Astrocyte (in vitro differentiated cells and primary cell): ENCODE measurements around the gene HSPB7. TPM values are rescaled to one million over a fixed set of nuclear protein-coding genes. Genes with fewer than 3 reads are reported as not detected.
"Not testable (repeated sequence)": the region's sequence is repeated elsewhere in the genome, so short reads cannot be mapped to it uniquely, and the experiment has no call there.

Experiments
- DNase-seq: peaks from one replicate; pipeline ENCODE4 v3.0.0-alpha.2; 2010; ENCODE audit warnings: low read depth
- FAIRE-seq: peaks from 2 replicates; lab custom pipeline; 2011; peaks lifted over from hg19 to GRCh38; lab: Jason Lieb, UNC
- H2AFZ ChIP-seq: 2 replicates; pipeline ENCODE4 v1.6.0; 2012; ENCODE audit warnings: low read depth, low read length, inconsistent platforms
- H3K27ac ChIP-seq: 2 replicates; pipeline ENCODE4 v1.5.1; 2011; ENCODE audit warnings: low read depth, low read length, inconsistent platforms
- H3K27me3 ChIP-seq: 2 replicates; pipeline ENCODE4 v1.6.0; 2011; ENCODE audit warnings: low read length, inconsistent platforms; ENCODE audit not compliant: insufficient read depth
- H3K36me3 ChIP-seq: 2 replicates; pipeline ENCODE4 v1.5.1; 2011; ENCODE audit warnings: low read length, inconsistent platforms; ENCODE audit not compliant: insufficient read depth
- H3K4me1 ChIP-seq: 2 replicates; pipeline ENCODE4 v1.5.1; 2011; ENCODE audit warnings: low read length, inconsistent platforms; ENCODE audit not compliant: insufficient read depth
- H3K4me2 ChIP-seq: 2 replicates; pipeline ENCODE4 v1.6.0; 2012; ENCODE audit warnings: low read length, inconsistent platforms
- H3K4me3 ChIP-seq: 2 replicates; pipeline ENCODE4 v1.5.1; 2011; ENCODE audit warnings: low read depth, mild to moderate bottlenecking, low read length, inconsistent platforms; ENCODE audit not compliant: insufficient read depth
- H3K79me2 ChIP-seq: 2 replicates; pipeline ENCODE4 v1.6.0; 2012; ENCODE audit warnings: mild to moderate bottlenecking, low read length, inconsistent platforms; ENCODE audit not compliant: insufficient read depth
- H3K9ac ChIP-seq: 2 replicates; pipeline ENCODE4 v1.6.0; 2012; ENCODE audit warnings: mild to moderate bottlenecking, low read length, inconsistent platforms
- H3K9me3 ChIP-seq: 2 replicates; pipeline ENCODE4 v1.5.1; 2012; ENCODE audit warnings: low read depth, mild to moderate bottlenecking, low read length, inconsistent platforms; ENCODE audit not compliant: insufficient read depth
- H4K20me1 ChIP-seq: 2 replicates; pipeline ENCODE4 v1.6.0; 2012; ENCODE audit warnings: low read length, inconsistent platforms; ENCODE audit not compliant: insufficient read depth
- H3K27ac Mint-ChIP-seq: one replicate; pipeline ENCODE4 v1.8.0; 2021; ENCODE audit warnings: mild to moderate bottlenecking, mixed read lengths; ENCODE audit not compliant: unreplicated experiment
- H3K27me3 Mint-ChIP-seq: one replicate; pipeline ENCODE4 v1.8.0; 2021; ENCODE audit warnings: low read depth, mixed read lengths; ENCODE audit not compliant: unreplicated experiment
- H3K36me3 Mint-ChIP-seq: one replicate; pipeline ENCODE4 v1.8.0; 2021; ENCODE audit warnings: low read depth, mixed read lengths; ENCODE audit not compliant: unreplicated experiment
- H3K4me1 Mint-ChIP-seq: one replicate; pipeline ENCODE4 v1.8.0; 2021; ENCODE audit warnings: low read depth, mixed read lengths; ENCODE audit not compliant: unreplicated experiment
- H3K4me3 Mint-ChIP-seq: one replicate; pipeline ENCODE4 v1.8.0; 2021; ENCODE audit warnings: mild to moderate bottlenecking, moderate library complexity, mixed read lengths; ENCODE audit not compliant: unreplicated experiment
- H3K9me3 Mint-ChIP-seq: one replicate; pipeline ENCODE4 v1.8.0; 2021; ENCODE audit warnings: mild to moderate bottlenecking, mixed read lengths; ENCODE audit not compliant: unreplicated experiment
- EZH2 ChIP-seq: IDR thresholded peaks from 2 replicates; pipeline ENCODE4 v1.6.1; 2012; ENCODE audit warnings: mild to moderate bottlenecking, low read length, inconsistent platforms; ENCODE audit not compliant: insufficient read depth
- total RNA-seq: library from RNA; stranded (reverse); gene quantifications from 2 replicates; pipeline ENCODE4 v1.2.1, GENCODE V29; 2021
- TF ChIP-seq, protein P1 (sequence below): IDR thresholded peaks from 2 replicates; pipeline ENCODE4 v1.5.1; 2011; ENCODE audit warnings: low read depth, mild to moderate bottlenecking, inconsistent platforms, low read length, moderate library complexity; ENCODE audit not compliant: insufficient read depth

HSPB7 gene
- total RNA-seq, 1 donor from 2014 or later = 0.45 TPM

DNA sequence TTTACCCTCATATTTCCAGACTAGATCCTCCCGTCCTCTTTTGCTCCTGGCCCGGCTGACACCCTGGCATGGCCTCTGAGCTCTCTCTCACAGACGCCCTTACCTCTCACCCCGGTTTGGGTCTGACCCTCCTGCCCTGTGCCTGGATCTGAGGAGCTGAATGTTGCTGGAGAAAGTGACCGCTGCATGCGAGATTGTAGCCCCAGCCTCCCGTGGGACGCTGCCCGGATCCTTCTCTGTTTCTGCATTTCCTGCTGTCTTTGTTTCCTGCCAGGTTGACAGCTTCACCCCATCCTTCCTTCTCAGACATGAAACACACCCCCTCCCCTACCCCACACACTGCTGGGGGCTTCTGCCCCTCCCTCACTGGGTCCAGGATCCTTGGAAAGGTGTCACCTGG lies 46.1 kb upstream of the HSPB7 start:
- Histone ChIP-seq H3K9ac (no peak overlapping the region), H3K9me3 (no peaks in the 10 kb centered on the region), H3K4me1 (no peaks in the 10 kb centered on the region), H3K36me3 (no peaks in the 10 kb centered on the region), H2AFZ (no peak overlapping the region), H3K27ac (no peak overlapping the region), H3K4me3 (no peak overlapping the region), H4K20me1 (no peaks in the 10 kb centered on the region), H3K4me2 (no peak overlapping the region), H3K79me2 (no peaks in the 10 kb centered on the region), H3K27me3 (peaks cover 4% of the 10 kb centered on the region)
- no peak for TF ChIP-seq EZH2
- TF ChIP-seq, protein P1, sequence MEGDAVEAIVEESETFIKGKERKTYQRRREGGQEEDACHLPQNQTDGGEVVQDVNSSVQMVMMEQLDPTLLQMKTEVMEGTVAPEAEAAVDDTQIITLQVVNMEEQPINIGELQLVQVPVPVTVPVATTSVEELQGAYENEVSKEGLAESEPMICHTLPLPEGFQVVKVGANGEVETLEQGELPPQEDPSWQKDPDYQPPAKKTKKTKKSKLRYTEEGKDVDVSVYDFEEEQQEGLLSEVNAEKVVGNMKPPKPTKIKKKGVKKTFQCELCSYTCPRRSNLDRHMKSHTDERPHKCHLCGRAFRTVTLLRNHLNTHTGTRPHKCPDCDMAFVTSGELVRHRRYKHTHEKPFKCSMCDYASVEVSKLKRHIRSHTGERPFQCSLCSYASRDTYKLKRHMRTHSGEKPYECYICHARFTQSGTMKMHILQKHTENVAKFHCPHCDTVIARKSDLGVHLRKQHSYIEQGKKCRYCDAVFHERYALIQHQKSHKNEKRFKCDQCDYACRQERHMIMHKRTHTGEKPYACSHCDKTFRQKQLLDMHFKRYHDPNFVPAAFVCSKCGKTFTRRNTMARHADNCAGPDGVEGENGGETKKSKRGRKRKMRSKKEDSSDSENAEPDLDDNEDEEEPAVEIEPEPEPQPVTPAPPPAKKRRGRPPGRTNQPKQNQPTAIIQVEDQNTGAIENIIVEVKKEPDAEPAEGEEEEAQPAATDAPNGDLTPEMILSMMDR = no peak
- DNase-seq (no peak), FAIRE-seq (no peak)
- Mint-ChIP-seq H3K4me3 (no peak overlapping the region), H3K4me1 (peaks cover 6% of the 10 kb centered on the region), H3K27ac (no peak overlapping the region), H3K9me3 (no peaks in the 10 kb centered on the region), H3K36me3 (peaks cover 2% of the 10 kb centered on the region), H3K27me3 (peaks cover 50% of the 10 kb centered on the region)

DNA sequence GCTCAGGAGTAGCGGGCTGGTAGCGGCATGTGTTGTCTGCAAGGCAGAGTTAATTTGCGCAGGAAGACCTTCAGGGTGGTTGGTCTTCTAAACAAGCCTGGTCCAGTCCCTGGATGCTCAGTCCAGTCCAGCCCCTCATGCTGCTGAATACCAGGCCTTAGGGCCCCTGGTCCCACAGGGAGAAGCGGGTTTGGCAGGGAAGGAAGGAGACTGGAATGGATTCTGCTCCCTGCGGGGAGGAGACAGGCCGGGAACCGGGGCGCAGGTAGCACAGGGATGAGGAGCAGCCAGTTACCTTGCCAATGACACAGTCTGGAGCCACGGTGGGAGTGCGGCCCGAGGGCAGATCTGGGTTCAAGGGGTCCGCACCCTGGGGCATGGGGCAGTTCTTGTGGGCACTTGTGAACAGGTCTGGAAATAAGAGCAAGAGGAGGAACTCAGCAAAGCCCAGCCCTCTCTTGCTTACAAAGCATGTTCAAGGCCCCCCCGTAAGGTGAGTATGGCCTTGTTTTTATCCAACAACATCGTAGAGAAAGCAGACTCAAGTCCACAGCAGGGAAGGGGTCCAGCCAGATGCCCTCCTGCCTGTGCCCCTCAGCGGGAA lies 45.5 kb upstream of the HSPB7 start:
- no peaks in the 10 kb centered on the region for H3K9me3 ChIP-seq
- TF ChIP-seq EZH2 = no peak
- TF ChIP-seq, protein P1 = no peak
- no peaks in the 10 kb centered on the region for H3K79me2 ChIP-seq
- H2AFZ ChIP-seq = no peak overlapping the region
- no peak for DNase-seq
- no peaks in the 10 kb centered on the region for H4K20me1 ChIP-seq
- H3K9me3 Mint-ChIP-seq = no peaks in the 10 kb centered on the region
- no peak overlapping the region for H3K4me2 ChIP-seq
- H3K27ac ChIP-seq = no peak overlapping the region
- peaks cover 2% of the 10 kb centered on the region for H3K36me3 Mint-ChIP-seq
- H3K4me3 ChIP-seq = no peak overlapping the region
- no peaks in the 10 kb centered on the region for H3K36me3 ChIP-seq
- peaks cover 4% of the 10 kb centered on the region for H3K27me3 ChIP-seq
- no peak overlapping the region for H3K27ac Mint-ChIP-seq
- no peaks in the 10 kb centered on the region for H3K4me1 ChIP-seq
- peaks cover 45% of the 10 kb centered on the region for H3K27me3 Mint-ChIP-seq
- H3K4me3 Mint-ChIP-seq = no peak overlapping the region
- peaks cover 6% of the 10 kb centered on the region for H3K4me1 Mint-ChIP-seq
- no peak overlapping the region for H3K9ac ChIP-seq
- FAIRE-seq = no peak

DNA sequence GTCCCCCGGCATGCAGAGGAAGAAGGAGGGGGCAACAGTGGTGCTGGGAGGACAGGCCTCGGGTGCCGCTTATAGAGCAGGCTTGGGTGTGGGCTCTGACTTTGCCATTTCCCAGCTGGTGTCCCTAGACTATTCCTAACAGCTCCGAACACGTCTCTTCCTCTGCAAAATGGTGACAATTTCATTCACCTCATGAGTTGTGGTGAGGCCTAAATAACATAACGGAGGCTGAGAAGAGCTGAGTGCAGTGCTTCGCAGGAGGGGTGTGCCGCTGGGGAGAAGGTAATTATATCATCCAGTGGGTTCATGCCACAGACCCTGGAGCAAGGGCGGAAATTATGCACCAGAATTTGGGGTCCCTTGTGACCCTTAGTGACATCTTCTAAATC lies 44.8 kb upstream of the HSPB7 start:
- not testable (repeated sequence) for FAIRE-seq
- peaks cover 47% of the 10 kb centered on the region for H3K27me3 Mint-ChIP-seq

DNA sequence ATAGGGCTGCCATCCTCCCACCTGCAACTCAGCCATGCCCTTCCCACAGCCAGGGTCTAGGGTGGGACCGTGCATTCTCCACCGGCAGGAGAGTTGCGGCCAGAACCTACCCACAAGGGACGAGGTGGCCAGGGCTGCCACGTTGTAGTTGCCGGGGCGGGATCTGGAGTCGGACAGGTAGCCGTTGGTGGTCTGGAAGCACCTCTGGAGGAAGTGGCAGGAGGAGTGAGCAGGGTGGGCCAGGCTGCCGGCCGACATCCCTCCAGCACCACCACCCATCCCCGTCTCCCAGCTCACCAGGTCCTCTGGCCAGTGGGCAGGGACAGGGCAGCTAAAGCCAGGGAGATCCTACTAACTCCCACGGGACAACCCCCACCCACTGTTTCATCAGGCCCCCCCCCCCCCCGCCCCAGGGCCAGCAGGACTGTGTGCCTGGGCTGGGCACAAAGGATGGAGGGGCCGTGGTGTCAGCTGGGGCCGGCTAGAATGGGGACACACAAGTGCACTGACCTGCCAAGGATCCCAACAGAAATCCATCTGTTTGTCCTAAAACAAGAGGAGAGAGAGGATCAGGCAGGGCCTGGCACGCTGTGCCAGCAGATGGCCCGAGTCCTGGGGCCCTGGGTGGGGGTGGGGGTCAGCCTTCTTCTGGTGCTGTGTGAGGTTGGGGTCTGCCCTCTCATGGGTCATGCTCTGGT lies 44.3 kb upstream of the HSPB7 start:
- not testable (repeated sequence) for H3K4me2 ChIP-seq, H3K27ac ChIP-seq, H3K36me3 ChIP-seq, H3K27me3 ChIP-seq, H3K9ac ChIP-seq, H3K4me3 Mint-ChIP-seq, DNase-seq, H3K27ac Mint-ChIP-seq, FAIRE-seq, H3K4me1 ChIP-seq, H3K4me3 ChIP-seq, H3K79me2 ChIP-seq, H3K9me3 ChIP-seq, H3K36me3 Mint-ChIP-seq, H3K9me3 Mint-ChIP-seq, H4K20me1 ChIP-seq, H3K4me1 Mint-ChIP-seq, H2AFZ ChIP-seq
- H3K27me3 Mint-ChIP-seq = peaks cover 48% of the 10 kb centered on the region

More for the DNA sequence above, 44.8 kb upstream of the HSPB7 start:
- H3K4me2 ChIP-seq, H3K36me3 ChIP-seq, H3K4me1 ChIP-seq, H4K20me1 ChIP-seq, H3K79me2 ChIP-seq, H3K27ac ChIP-seq, H3K9me3 ChIP-seq, H3K27ac Mint-ChIP-seq, H3K4me3 ChIP-seq, H3K4me1 Mint-ChIP-seq, H2AFZ ChIP-seq, H3K27me3 ChIP-seq, H3K9ac ChIP-seq, H3K36me3 Mint-ChIP-seq, H3K4me3 Mint-ChIP-seq, DNase-seq, H3K9me3 Mint-ChIP-seq: not testable (repeated sequence)
